Measurements from ENCODE around the gene EXTL1. TPM values are rescaled to one million over a fixed set of nuclear protein-coding genes. Genes with fewer than 3 reads are reported as not detected.

Gene EXTL1
- polyA plus RNA-seq, 3 donors from 2014 or later: not detected

GRCh38 chr1:26034504-26035202, 13.1 kb downstream of the EXTL1 start:
- Mint-ChIP-seq H3K4me1 (peaks cover 8 to 20% of the 10 kb centered on the region in 2 donors), H3K27ac (peak overlapping the region in 1 of 6 donors; percentile 19), H3K27me3 (ENCODE audit: low read depth in 3 of 3) (peaks cover 0 to 11% (median 8%) of the 10 kb centered on the region in 3 donors), H3K9me3 (no peaks in the 10 kb centered on the region), H3K4me3 (peak overlapping the region; percentile 91 to 94 (median 92)), H3K36me3 (no peaks in the 10 kb centered on the region)
- DNase-seq: no peak

DNA sequence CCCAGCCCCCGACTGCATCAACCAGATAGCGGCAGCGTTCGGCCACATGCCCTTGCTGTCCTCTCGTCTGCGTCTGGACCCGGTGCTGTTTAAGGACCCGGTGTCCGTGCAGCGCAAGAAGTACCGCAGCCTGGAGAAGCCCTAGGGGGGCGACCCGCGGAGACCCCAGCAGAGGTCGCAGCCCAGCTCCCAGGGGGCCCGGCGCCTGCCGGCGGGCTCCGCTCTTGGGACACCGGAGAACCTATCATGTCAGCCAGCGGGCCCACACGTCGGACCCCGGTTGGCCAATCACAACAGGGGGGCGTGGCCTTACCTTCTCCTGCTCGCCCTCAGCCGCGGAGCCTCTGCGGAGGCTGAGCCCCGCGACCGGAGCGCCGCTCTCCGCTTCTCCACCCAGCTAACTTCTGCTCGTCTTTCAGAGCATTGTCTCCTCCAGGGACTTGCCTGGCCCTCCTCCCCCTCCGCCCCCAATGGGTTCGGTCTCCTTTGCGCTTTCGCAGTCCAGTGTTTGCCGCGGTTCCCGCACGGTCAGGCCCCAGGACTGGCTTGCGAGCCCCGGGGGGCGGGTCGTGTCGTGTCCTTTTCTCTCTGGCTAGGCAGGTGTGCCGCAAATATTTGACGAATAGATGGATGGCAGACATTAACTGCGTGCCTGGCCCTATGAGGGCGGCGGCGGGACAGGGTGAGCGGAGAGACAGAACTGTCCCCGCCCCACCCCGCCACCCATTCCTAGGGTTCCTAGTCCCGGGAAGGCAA, 13.8 kb downstream of the EXTL1 start:
- no peaks in the 10 kb centered on the region for H3K36me3 Mint-ChIP-seq
- H3K4me1 Mint-ChIP-seq: peaks cover 8 to 20% of the 10 kb centered on the region in 2 donors

DNA sequence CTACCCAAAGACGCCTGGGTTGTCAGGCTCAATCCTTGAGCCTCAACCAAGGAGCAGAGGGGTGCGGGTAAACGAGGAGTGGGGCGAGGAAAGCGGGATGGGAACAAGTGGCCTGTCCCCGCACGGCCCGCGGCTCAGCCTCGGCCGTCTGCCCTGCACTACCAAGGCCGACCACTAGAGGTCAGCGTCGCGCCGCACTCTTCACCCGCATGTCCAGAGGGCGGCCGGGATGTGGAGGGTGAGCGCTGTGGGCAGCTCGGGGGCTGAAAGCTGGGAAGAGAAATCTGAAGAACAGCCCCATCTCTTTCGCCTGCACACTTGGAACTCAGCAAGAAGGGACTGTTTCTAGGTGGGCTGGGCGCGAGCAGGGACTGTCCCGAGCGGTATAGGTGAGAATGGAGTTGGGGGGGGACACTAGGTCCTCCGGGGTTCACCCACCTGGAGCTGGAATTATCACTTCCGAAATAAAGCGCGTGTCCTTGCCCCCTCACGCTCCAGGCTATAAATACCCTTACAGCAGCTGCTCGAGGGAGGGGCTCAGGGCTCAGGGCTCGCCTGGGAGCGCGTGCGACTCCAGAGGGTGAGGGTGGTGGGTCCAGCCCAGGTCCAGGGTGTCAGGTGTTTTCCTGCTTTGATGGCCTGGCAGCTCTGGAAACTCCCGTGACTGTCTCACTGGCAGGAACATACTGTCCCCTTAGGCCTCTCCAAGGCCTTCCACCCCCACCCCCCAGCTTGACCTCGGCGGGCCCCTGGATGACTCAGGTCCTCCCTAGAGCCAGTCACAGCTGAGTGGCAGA, 14.6 kb downstream of the EXTL1 start:
- DNase-seq: peak; percentile 75 to 79 (median 76)
- peaks cover 8 to 20% of the 10 kb centered on the region in 2 donors for H3K4me1 Mint-ChIP-seq
- H3K4me3 Mint-ChIP-seq: peak overlapping the region; percentile 91 to 94 (median 92)
- no peaks in the 10 kb centered on the region for H3K36me3 Mint-ChIP-seq
- no peaks in the 10 kb centered on the region for H3K9me3 Mint-ChIP-seq
- H3K27ac Mint-ChIP-seq: peak overlapping the region; percentile 76 to 89 (median 86)
- peaks cover 0 to 10% (median 4%) of the 10 kb centered on the region in 3 donors for H3K27me3 Mint-ChIP-seq (ENCODE audit: low read depth in 3 of 3)

More for the DNA sequence above, 13.8 kb downstream of the EXTL1 start:
- H3K27ac Mint-ChIP-seq: peak overlapping the region; percentile 76 to 89 (median 86)
- peaks cover 0 to 10% (median 8%) of the 10 kb centered on the region in 3 donors for H3K27me3 Mint-ChIP-seq (ENCODE audit: low read depth in 3 of 3)
- no peaks in the 10 kb centered on the region for H3K9me3 Mint-ChIP-seq
- DNase-seq: peak; percentile 89 to 91 (median 90)
- H3K4me3 Mint-ChIP-seq: peak overlapping the region; percentile 91 to 94 (median 92)

DNA sequence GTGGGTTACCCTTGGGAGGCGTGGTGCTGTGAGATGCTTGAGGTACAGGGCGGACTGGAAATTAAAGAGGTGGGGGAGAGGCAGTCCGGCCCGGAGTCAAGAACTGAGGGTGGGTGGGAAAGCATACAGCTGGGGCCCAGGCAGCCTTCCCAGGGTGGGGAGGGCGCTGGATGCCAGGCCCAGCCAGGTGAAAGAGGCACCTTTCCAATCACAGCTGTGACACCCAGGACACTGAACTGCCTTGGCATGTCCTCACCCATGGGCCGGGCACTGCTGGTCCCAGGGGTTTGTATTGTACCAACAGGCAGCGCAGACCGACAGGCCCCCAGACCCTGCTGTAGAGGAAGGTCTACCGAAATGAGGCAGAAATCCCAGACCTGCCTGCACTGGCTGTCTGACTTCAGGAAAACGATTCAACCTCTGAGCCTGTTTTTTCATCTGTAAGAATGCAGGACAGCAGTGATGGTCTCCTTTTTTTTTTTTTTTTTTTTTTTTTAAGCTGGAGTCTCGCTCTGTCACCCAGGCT, 15.2 kb downstream of the EXTL1 start:
- H3K36me3 Mint-ChIP-seq: no peaks in the 10 kb centered on the region
- no peak for DNase-seq
- H3K27me3 Mint-ChIP-seq (ENCODE audit: low read depth in 3 of 3): peaks cover 0 to 10% (median 4%) of the 10 kb centered on the region in 3 donors
- peaks cover 8 to 20% of the 10 kb centered on the region in 2 donors for H3K4me1 Mint-ChIP-seq
- no peaks in the 10 kb centered on the region for H3K9me3 Mint-ChIP-seq
- no peak overlapping the region for H3K4me3 Mint-ChIP-seq
- H3K27ac Mint-ChIP-seq: no peak overlapping the region

DNA sequence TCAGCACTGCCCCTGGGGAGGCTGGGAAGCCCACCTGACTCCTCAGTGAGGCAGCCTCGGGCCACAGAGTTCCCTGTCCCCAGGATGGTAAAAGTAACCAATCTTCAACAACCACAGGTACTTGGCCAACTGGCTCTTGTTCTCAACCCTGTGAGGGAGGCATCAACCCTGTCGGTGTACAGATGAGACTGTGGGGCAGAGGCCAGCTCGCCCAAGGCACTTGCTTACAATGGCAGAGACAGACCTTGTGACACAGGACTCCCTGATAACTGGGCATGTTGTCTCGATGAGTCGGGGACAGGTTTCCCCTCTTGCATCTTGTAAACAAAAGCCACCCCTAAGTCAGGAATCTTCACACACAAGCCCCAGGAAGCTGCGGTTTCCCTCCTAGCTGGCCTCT, 16.3 kb downstream of the EXTL1 start:
- H3K27ac Mint-ChIP-seq: no peak overlapping the region
- DNase-seq: no peak
- H3K4me1 Mint-ChIP-seq: peaks cover 8 to 20% of the 10 kb centered on the region in 2 donors
- peaks cover 2 to 10% (median 3%) of the 10 kb centered on the region in 3 donors for H3K27me3 Mint-ChIP-seq (ENCODE audit: low read depth in 3 of 3)
- peak overlapping the region in 1 of 5 donors; percentile 32 for H3K4me3 Mint-ChIP-seq
- no peaks in the 10 kb centered on the region for H3K9me3 Mint-ChIP-seq
- no peaks in the 10 kb centered on the region for H3K36me3 Mint-ChIP-seq

DNA sequence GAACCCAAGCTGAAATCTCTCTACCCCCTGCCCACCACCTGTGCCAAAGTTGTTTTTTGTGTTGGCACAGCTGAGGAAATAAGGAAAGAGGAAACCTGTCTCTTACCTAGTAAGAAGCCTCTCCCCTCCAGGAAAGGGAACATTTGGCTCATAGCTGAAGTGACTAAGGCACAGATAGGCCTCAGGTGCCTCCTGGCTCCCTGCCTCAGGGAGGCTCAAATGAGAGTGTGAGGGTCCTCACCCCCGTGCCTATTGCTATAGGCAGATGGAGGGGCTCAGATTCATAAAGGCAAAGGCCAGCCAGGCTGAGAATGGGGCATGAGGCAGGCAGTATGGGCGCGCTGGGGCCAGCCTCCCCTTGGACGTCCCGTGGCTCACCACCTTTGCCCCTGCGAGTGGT, 16.9 kb downstream of the EXTL1 start:
- peaks cover 2 to 13% (median 4%) of the 10 kb centered on the region in 3 donors for H3K27me3 Mint-ChIP-seq (ENCODE audit: low read depth in 3 of 3)
- no peak for DNase-seq
- H3K36me3 Mint-ChIP-seq: no peaks in the 10 kb centered on the region
- H3K4me3 Mint-ChIP-seq: no peak overlapping the region
- H3K4me1 Mint-ChIP-seq: peaks cover 8 to 20% of the 10 kb centered on the region in 2 donors
- H3K27ac Mint-ChIP-seq: no peak overlapping the region
- H3K9me3 Mint-ChIP-seq: no peaks in the 10 kb centered on the region

DNA sequence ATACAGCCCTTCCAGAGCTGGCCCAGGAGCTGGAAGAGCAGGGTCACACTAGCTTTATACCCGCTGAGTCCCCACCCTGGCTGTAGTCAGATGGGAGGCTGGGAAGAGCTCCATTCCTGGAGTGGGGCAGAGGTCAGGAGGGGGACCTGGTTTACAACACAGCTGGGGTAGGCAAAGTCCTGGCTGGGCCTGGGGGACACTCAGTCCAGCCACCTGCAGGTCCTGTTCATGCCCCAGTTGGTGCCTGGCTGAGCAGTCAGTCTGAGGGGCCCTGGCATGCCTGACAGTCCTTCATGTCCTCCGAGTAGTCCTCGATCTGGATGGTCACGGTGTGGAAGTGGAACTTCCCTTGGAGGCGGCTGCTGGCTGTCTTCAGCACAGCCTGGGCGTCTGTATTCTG, 17.3 kb downstream of the EXTL1 start:
- Mint-ChIP-seq H3K9me3 (no peaks in the 10 kb centered on the region), H3K4me3 (no peak overlapping the region), H3K27me3 (ENCODE audit: low read depth in 3 of 3) (peaks cover 5 to 16% (median 6%) of the 10 kb centered on the region in 3 donors), H3K4me1 (peaks cover 8 to 20% of the 10 kb centered on the region in 2 donors), H3K27ac (no peak overlapping the region), H3K36me3 (no peaks in the 10 kb centered on the region)
- no peak for DNase-seq

GRCh38 chr1:26041401-26041800, 19.8 kb downstream of the EXTL1 start:
- Mint-ChIP-seq H3K4me1 (no peaks in the 10 kb centered on the region), H3K36me3 (no peaks in the 10 kb centered on the region), H3K4me3 (no peak overlapping the region), H3K27ac (no peak overlapping the region), H3K27me3 (ENCODE audit: low read depth in 3 of 3) (peaks cover 5 to 15% (median 14%) of the 10 kb centered on the region in 3 donors), H3K9me3 (no peaks in the 10 kb centered on the region)
- no peak for DNase-seq

DNA sequence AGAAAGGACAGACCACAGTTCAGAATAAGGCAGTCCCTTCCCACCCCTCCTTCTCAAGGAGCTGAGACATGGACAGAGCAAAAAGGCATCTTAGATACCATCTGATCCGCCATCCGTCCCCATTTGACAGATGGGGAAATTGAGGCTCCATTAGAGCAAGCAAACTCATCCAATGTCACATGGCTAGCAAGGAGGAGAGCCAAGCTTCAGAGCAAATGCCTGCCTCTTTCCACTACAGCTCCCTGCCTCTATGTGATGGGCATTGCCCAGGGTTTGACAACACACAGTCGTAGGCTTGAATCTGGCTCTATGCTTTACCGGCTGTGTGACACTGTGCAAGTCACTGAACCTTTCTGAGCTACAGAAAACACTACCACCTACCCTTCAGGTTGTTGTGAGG, 20.4 kb downstream of the EXTL1 start:
- H3K27me3 Mint-ChIP-seq (ENCODE audit: low read depth in 3 of 3): peaks cover 5 to 16% (median 15%) of the 10 kb centered on the region in 3 donors
- no peaks in the 10 kb centered on the region for H3K4me1 Mint-ChIP-seq
- H3K9me3 Mint-ChIP-seq: no peaks in the 10 kb centered on the region
- no peak overlapping the region for H3K4me3 Mint-ChIP-seq
- H3K27ac Mint-ChIP-seq: no peak overlapping the region
- H3K36me3 Mint-ChIP-seq: no peaks in the 10 kb centered on the region
- no peak for DNase-seq

GRCh38 chr1:26043765-26044164, 22.2 kb downstream of the EXTL1 start:
- H3K36me3 Mint-ChIP-seq: no peaks in the 10 kb centered on the region
- H3K9me3 Mint-ChIP-seq: no peaks in the 10 kb centered on the region
- H3K4me1 Mint-ChIP-seq: no peaks in the 10 kb centered on the region
- H3K4me3 Mint-ChIP-seq: no peak overlapping the region
- no peak for DNase-seq
- no peak overlapping the region for H3K27ac Mint-ChIP-seq
- peaks cover 12 to 28% (median 16%) of the 10 kb centered on the region in 3 donors for H3K27me3 Mint-ChIP-seq (ENCODE audit: low read depth in 3 of 3)

- Mint-ChIP-seq H3K9me3 (no peaks in the 10 kb centered on the region), H3K4me1 (no peaks in the 10 kb centered on the region), H3K4me3 (no peak overlapping the region), H3K27ac (no peak overlapping the region), H3K27me3 (ENCODE audit: low read depth in 3 of 3) (peaks cover 13 to 28% (median 20%) of the 10 kb centered on the region in 3 donors), H3K36me3 (no peaks in the 10 kb centered on the region)
- no peak for DNase-seq
These were observed 22.8 kb downstream of the EXTL1 start for GRCh38 chr1:26044414-26044813.

GRCh38 chr1:26044971-26045721, 23.6 kb downstream of the EXTL1 start:
- no peak overlapping the region for H3K4me3 Mint-ChIP-seq
- H3K4me1 Mint-ChIP-seq: no peaks in the 10 kb centered on the region
- H3K36me3 Mint-ChIP-seq: no peaks in the 10 kb centered on the region
- peaks cover 13 to 31% (median 20%) of the 10 kb centered on the region in 3 donors for H3K27me3 Mint-ChIP-seq (ENCODE audit: low read depth in 3 of 3)
- DNase-seq: no peak
- no peaks in the 10 kb centered on the region for H3K9me3 Mint-ChIP-seq
- H3K27ac Mint-ChIP-seq: no peak overlapping the region

GRCh38 chr1:26045722-26046245, 24.2 kb downstream of the EXTL1 start, which contains the start of gene SLC30A2:
Gene SLC30A2, minus strand, starts transcription at chr1:26046118. Its CDS starts 222 bp downstream, at chr1:26045896.
- Mint-ChIP-seq H3K36me3 (no peaks in the 10 kb centered on the region), H3K4me3 (no peak within 1 kb of the TSS), H3K4me1 (no peaks in the 10 kb centered on the region), H3K27me3 (ENCODE audit: low read depth in 3 of 3) (peaks cover 13 to 34% (median 20%) of the 10 kb centered on the region in 3 donors), H3K27ac (no peak within 1 kb of the TSS), H3K9me3 (no peaks in the 10 kb centered on the region)
- no peak for DNase-seq
